K562 (cell line): ENCODE results near the gene TPD52L2. TPM values are rescaled to one million over a fixed set of nuclear protein-coding genes. Genes with fewer than 3 reads are reported as not detected.
A peak's percentile ranks its signal among the peaks of the same experiment; 100 is the strongest.

Experiments
- ATAC-seq: fragments of 200-7000 bp; cut with Tn5 transposase; 3 replicates; pipeline ENCODE4 v1.9.1; 2020; ENCODE audit warnings: moderate library complexity
- BruUV-seq: library from RNA; stranded (reverse); fragments of 400-500 nt; replicated peaks from 2 replicates; lab custom pipeline; 2021; lab: Mats Ljungman, UMichigan
- CTCF ChIA-PET: fragments of 300-600 bp; formaldehyde crosslinking; extraction: SDS; loops from one replicate; lab custom pipeline; 2021; ENCODE audit warnings: low intra/inter-chr PET ratio; lab: Yijun Ruan, JAX
- POLR2A ChIA-PET: fragments of 300-600, 350-650 bp; sonication (Branson Sonifier 250); formaldehyde crosslinking; extraction: SDS; loops from one replicate; lab custom pipeline; 2021; ENCODE audit warnings: antibody characterized with exemption, inconsistent platforms; lab: Yijun Ruan, JAX
- DNase-seq, 4 experiments: peaks; one replicate each; pipeline versions ENCODE4 v3.0.0 to v3.0.0-alpha.2; 2011 to 2018; ENCODE audit warnings: low spot score in 3 of 4, mixed read lengths in 3 of 4; ENCODE audit errors: extremely low read depth in 1 of 4
- FAIRE-seq: peaks from 2 replicates; lab custom pipeline; 2011; peaks lifted over from hg19 to GRCh38; lab: Jason Lieb, UNC
- H2AFZ ChIP-seq: 2 replicates; pipeline ENCODE4 v1.6.0; 2011; ENCODE audit warnings: low read depth, low read length, control low read depth, inconsistent platforms
- H3K27ac ChIP-seq: fragments of 200-600 bp; 3 replicates; pipeline ENCODE4 v1.8.0; 2011; ENCODE audit warnings: low read depth, mild to moderate bottlenecking, control low read depth, inconsistent platforms, low read length, moderate library complexity, mixed read lengths; ENCODE audit errors: extremely low read depth
- H3K27me3 ChIP-seq, 2 experiments: fragments of 300-600 bp in 1 of 2; 2 replicates in 1 of 2; 3 replicates in 1 of 2; pipeline versions ENCODE4 v1.6.0 to v1.8.0; 2011; ENCODE audit warnings: inconsistent platforms in 2 of 2, low read length in 2 of 2, mild to moderate bottlenecking in 1 of 2, mixed read lengths in 1 of 2, moderate library complexity in 1 of 2; ENCODE audit not compliant: control insufficient read depth in 2 of 2, insufficient read depth in 2 of 2
- H3K36me3 ChIP-seq: fragments of 300-600 bp; 3 replicates; pipeline ENCODE4 v1.8.0; 2011; ENCODE audit warnings: mild to moderate bottlenecking, low read length, inconsistent platforms; ENCODE audit not compliant: control insufficient read depth, insufficient read depth
- H3K4me1 ChIP-seq, 2 experiments: fragments of 200-600 bp in 1 of 2; replicated peaks in 1 of 2; 2 replicates in 1 of 2; 3 replicates in 1 of 2; pipeline versions ENCODE4 v1.5.1 to v1.8.0; 2011; ENCODE audit warnings: inconsistent platforms in 2 of 2, low read length in 2 of 2, mild to moderate bottlenecking in 1 of 2, mixed read lengths in 1 of 2, moderate library complexity in 1 of 2; ENCODE audit not compliant: control insufficient read depth in 2 of 2, insufficient read depth in 2 of 2
- H3K4me2 ChIP-seq: 2 replicates; pipeline ENCODE4 v1.6.1; 2011; ENCODE audit warnings: low read length, control low read depth, inconsistent platforms, mixed read lengths; ENCODE audit not compliant: insufficient read depth
- H3K4me3 ChIP-seq: fragments of 200-600 bp; sonication (generic), shearing (Covaris generic); 2 replicates; pipeline ENCODE4 v1.5.1; 2016; ENCODE audit warnings: control low read depth, inconsistent platforms
- H3K79me2 ChIP-seq: fragments of 200-600 bp; 3 replicates; pipeline ENCODE4 v1.8.0; 2011; ENCODE audit warnings: low read length, inconsistent platforms; ENCODE audit not compliant: control insufficient read depth, insufficient read depth
- H3K9ac ChIP-seq, 2 experiments: 2 replicates each; pipeline versions ENCODE4 v1.6.0 to v1.6.1; 2011; ENCODE audit warnings: low read depth in 2 of 2, low read length in 2 of 2, control low read depth in 1 of 2, inconsistent platforms in 1 of 2, mild to moderate bottlenecking in 1 of 2, mixed read lengths in 1 of 2; ENCODE audit not compliant: insufficient read depth in 1 of 2
- H3K9me1 ChIP-seq: one replicate; pipeline ENCODE4 v1.6.0; 2011; ENCODE audit warnings: inconsistent platforms, mild to moderate bottlenecking, low read length, moderate library complexity; ENCODE audit not compliant: control insufficient read depth, insufficient read depth
- H3K9me3 ChIP-seq: replicated peaks from 2 replicates; pipeline ENCODE4 v1.5.1; 2011; ENCODE audit warnings: low read depth, low read length, inconsistent platforms; ENCODE audit not compliant: control insufficient read depth, insufficient read depth
- H4K20me1 ChIP-seq: replicated peaks from 2 replicates; pipeline ENCODE4 v1.6.1; 2011; ENCODE audit warnings: low read length, inconsistent platforms, mixed read lengths; ENCODE audit not compliant: control insufficient read depth, insufficient read depth
- CAMTA2 ChIP-seq: fragments of 250-450 bp; sonication (Bioruptor Pico); conservative IDR thresholded peaks from 2 replicates; pipeline ENCODE4 v1.5.1; 2022
- DDX20 ChIP-seq: fragments of 450-650 bp; IDR thresholded peaks from 2 replicates; pipeline ENCODE4 v1.6.1; 2016; ENCODE audit warnings: missing genetic modification characterization, low read depth, mild to moderate bottlenecking, missing compliant biosample characterization, moderate library complexity
- HNRNPK ChIP-seq: fragments of 200-400 bp; formaldehyde crosslinking; IDR thresholded peaks from one replicate; pipeline ENCODE4 v1.6.1; 2018; ENCODE audit warnings: mild to moderate bottlenecking, low read depth, low read length; ENCODE audit not compliant: poor library complexity, severe bottlenecking
- MCM7 ChIP-seq, 2 experiments: fragments of 450-650 bp; IDR thresholded peaks; 2 replicates each; pipeline ENCODE4 v1.6.1; 2016 to 2018
- NR3C1 ChIP-seq: sonication (generic); formaldehyde crosslinking; IDR thresholded peaks from 2 replicates; pipeline ENCODE4 v1.8.1; 2022; ENCODE audit warnings: missing genetic modification reagents
- PRPF4 ChIP-seq: fragments of 200-400 bp; formaldehyde crosslinking; IDR thresholded peaks from one replicate; pipeline ENCODE4 v1.6.1; 2017; ENCODE audit warnings: low read length, low read depth, mild to moderate bottlenecking; ENCODE audit not compliant: insufficient read depth, poor library complexity, severe bottlenecking
- TAF15 ChIP-seq: fragments of 200-400 bp; formaldehyde crosslinking; IDR thresholded peaks from 2 replicates; pipeline ENCODE4 v1.6.1; 2017; ENCODE audit warnings: mild to moderate bottlenecking, low read depth, low read length, moderate library complexity
- TRIM28 ChIP-seq: fragments of 450-650 bp; IDR thresholded peaks from 2 replicates; pipeline ENCODE4 v1.6.1; 2017
- UBTF ChIP-seq, 2 experiments: IDR thresholded peaks; 2 replicates each; pipeline ENCODE4 v1.6.1; 2012; ENCODE audit warnings: improper control_type of control experiment in 2 of 2, low read depth in 2 of 2, low read length in 2 of 2, borderline replicate concordance in 1 of 2
- ZNF133 ChIP-seq: fragments of 250-450 bp; sonication (Bioruptor Pico); IDR thresholded peaks from 2 replicates; pipeline ENCODE4 v1.4.0; 2020; ENCODE audit warnings: mild to moderate bottlenecking
- ZNF431 ChIP-seq: sonication (generic); formaldehyde crosslinking; IDR thresholded peaks from 2 replicates; pipeline ENCODE4 v1.8.0; 2022; ENCODE audit warnings: mild to moderate bottlenecking, missing genetic modification reagents
- WGBS: fragments of 100-300 bp; shearing (Covaris generic); methylation state at CpG from one replicate; pipeline ENCODE4 v1.1.6; 2016; ENCODE audit warnings: low coverage, mixed read lengths; ENCODE audit not compliant: insufficient coverage; ENCODE audit errors: missing lambda C conversion rate; 5-methylcytosine and 5-hydroxymethylcytosine counted together
- in situ Hi-C: fragments of 300-500 bp; cut with MboI; formaldehyde crosslinking; loops from 4 replicates; pipeline ENCODE4 v1.15.0; 2018; ENCODE audit warnings: inconsistent platforms, mixed read lengths
- intact Hi-C: fragments of 100-400 bp; cut with micrococcal nuclease; formaldehyde crosslinking; loops from 2 replicates; pipeline ENCODE4 v1.14.2; 2022
- polyA plus RNA-seq, 8 experiments: library from polyadenylated mRNA; depleted of rRNA in 4 of 8; stranded (reverse) in 5 of 8; unstranded in 3 of 8; fragments of >200 nt; fragmentation: Nextera tagmentation in 2 of 8; fragmentation: Illumina TruSeq in 1 of 8; extraction: Ambion mirVana in 2 of 8; extraction: Trizol in 1 of 8; gene quantifications; 2 replicates each; pipeline versions ENCODE4 v1.2.1 to v1.2.3, GENCODE V29; 2011 to 2014; ENCODE audit warnings: inconsistent platforms in 1 of 8, missing spikeins in 1 of 8
- total RNA-seq, 7 experiments: library from RNA; depleted of rRNA in 6 of 7; stranded (reverse); fragments of >200 nt in 6 of 7; fragmentation: Illumina TruSeq in 2 of 7; extraction: Trizol in 2 of 7; gene quantifications; 2 replicates each; pipeline versions ENCODE4 v1.2.1 to v1.2.3, GENCODE V29; 2011 to 2021; ENCODE audit warnings: low replicate concordance in 1 of 7
- TF ChIP-seq, protein P1 (sequence below): fragments of 450-650 bp; IDR thresholded peaks from 2 replicates; pipeline ENCODE4 v1.6.1; 2016
- TF ChIP-seq, protein P2 (sequence below): fragments of 250-450 bp; sonication (Bioruptor Pico); IDR thresholded peaks from 2 replicates; pipeline ENCODE4 v1.5.0; 2021; ENCODE audit warnings: mild to moderate bottlenecking, moderate library complexity
- TF ChIP-seq, protein P3 (sequence below): fragments of 250-450 bp; sonication (Bioruptor Pico); IDR thresholded peaks from 2 replicates; pipeline ENCODE4 v1.8.0; 2022; ENCODE audit warnings: moderate library complexity, mild to moderate bottlenecking, inconsistent platforms

TPD52L2 gene
- total and polyA plus RNA-seq, 9 of the 15 experiments (the other 6 are each of a cell fraction or from before 2014, with no cell fraction given): 1.9 to 117 (median 74.6) TPM

DNA sequence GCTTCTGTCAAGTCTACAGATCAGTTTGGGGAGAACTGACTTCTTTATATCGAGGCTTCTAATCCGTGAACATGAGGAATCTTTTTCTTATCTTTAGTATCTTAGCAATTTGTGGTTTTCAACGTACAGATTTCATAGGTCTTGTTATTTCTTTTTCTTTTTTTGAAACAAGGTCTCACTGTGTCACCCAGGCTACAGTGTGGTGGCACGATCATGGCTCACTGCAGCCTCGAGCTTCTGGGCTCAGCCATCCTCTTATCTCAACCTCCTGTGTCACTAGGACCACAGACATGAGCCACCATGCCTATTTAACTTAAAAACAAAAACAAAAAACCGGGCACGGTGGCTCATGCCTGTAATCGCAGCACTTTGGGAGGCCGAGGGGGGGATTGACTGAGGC, 59.2 kb downstream of the TPD52L2 start (continued):
- TF ChIP-seq, protein P1, sequence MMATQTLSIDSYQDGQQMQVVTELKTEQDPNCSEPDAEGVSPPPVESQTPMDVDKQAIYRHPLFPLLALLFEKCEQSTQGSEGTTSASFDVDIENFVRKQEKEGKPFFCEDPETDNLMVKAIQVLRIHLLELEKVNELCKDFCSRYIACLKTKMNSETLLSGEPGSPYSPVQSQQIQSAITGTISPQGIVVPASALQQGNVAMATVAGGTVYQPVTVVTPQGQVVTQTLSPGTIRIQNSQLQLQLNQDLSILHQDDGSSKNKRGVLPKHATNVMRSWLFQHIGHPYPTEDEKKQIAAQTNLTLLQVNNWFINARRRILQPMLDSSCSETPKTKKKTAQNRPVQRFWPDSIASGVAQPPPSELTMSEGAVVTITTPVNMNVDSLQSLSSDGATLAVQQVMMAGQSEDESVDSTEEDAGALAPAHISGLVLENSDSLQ: no peak
- no peak for TF ChIP-seq DDX20
- no peak for TF ChIP-seq TAF15
- no peak for TF ChIP-seq ZNF431 (CRISPR knock-in tag)
- TF ChIP-seq UBTF (IDR thresholded peaks at IDR 0.05; ENCODE audit: borderline replicate concordance in 1 of 2, low read depth in 2 of 2, low read length in 2 of 2): no peak
- no peak for TF ChIP-seq MCM7 (IDR thresholded peaks at IDR 0.05)

- peak; percentile 37 for FAIRE-seq
- H3K4me1 ChIP-seq: peaks cover 0 to 11% of the 10 kb centered on the region in 2 experiments; a peak in 2 of 5 replicates
- H3K4me3 ChIP-seq: no peak overlapping the region
- H3K9me1 ChIP-seq: no peaks in the 10 kb centered on the region
- TSS peak; percentile 27 for BruUV-seq
- in situ Hi-C loops: no loop called here
- H3K4me2 ChIP-seq: no peak overlapping the region
- no peak overlapping the region for H2AFZ ChIP-seq
- peaks cover 23% of the 10 kb centered on the region for H3K79me2 ChIP-seq
- H4K20me1 ChIP-seq: 0 out of 2 replicates have a peak, but pooled peaks cover 4% of the 10 kb centered on the region
- H3K27me3 ChIP-seq: no peaks in the 10 kb centered on the region
- 0 out of 4 replicates have a peak overlapping the region, but pooled peaks of 1 of the 2 experiments have one; percentile 28 for H3K9ac ChIP-seq
- peaks cover 52% of the 10 kb centered on the region; the same call in 2 of the 3 replicates for H3K36me3 ChIP-seq
- ATAC-seq: no peak
- no peaks in the 10 kb centered on the region for H3K9me3 ChIP-seq
- intact Hi-C loops: no loop called here
- 85% methylated on average over 8 of the region's 8 CpGs for WGBS
- CTCF ChIA-PET: no interaction called here
- POLR2A ChIA-PET: no interaction called here
- H3K27ac ChIP-seq: no peak overlapping the region
- DNase-seq: no peak
- TF ChIP-seq PRPF4: no peak
- TF ChIP-seq NR3C1 (CRISPR knock-in tag): no peak
- no peak for TF ChIP-seq HNRNPK
- TF ChIP-seq, protein P2, sequence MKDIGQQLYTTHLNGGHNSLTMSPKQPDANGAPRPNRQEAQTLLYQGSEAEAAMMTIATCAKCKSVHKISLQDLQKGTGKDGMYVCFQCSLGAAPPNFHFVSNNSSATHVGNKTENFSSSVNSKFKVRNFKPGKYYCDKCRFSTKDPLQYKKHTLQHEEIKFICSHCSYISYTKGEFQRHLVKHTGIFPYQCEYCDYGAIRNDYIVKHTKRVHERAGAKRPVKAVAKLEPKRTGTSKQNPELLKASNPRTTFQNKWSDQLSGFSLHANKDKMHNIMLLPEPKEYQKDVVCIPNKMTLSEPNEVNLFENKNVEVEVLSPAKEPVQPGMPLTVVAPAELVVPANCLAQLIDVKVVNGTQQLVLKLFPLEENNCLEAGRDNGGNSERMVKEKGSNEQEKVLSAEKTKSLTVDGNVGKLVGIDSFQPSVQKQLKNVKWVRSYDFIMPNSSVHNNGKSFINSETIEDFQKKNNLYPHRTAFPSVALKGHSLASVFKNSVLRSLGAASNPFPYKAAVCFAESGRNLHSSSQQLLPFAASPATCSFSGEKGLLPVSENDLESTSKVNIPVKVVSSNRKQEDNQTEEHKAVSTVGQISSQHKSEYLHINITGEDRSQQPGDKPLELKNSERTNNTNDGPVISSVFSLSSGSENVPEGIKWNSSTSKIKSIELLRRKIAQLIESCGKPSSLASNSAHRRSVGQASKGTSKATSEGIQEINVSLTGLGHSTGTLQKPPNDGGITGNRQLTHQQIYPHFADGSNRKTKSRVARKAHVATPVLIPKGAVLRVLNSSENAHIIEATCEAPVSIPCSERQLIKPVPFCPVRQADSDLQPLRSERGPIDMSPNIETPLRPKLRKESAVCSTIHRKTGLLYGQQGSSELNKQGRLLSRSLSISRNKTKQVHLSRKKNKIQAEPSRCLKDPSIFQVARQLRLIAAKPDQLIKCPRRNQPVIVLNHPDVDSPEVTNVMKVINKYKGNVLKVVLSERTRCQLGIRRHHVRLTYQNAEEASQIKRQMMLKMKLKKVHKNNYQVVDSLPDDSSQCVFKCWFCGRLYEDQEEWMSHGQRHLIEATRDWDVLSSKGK (CRISPR knock-in tag): no peak
- TF ChIP-seq, protein P3, sequence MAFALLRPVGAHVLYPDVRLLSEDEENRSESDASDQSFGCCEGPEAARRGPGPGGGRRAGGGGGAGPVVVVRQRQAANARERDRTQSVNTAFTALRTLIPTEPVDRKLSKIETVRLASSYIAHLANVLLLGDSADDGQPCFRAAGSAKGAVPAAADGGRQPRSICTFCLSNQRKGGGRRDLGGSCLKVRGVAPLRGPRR (CRISPR knock-in tag): no peak
- no peak for TF ChIP-seq ZNF133 (CRISPR knock-in tag)
- no peak for TF ChIP-seq CAMTA2 (CRISPR knock-in tag)
- no peak for TF ChIP-seq TRIM28
Observed at GRCh38 chr20:63926298-63926697, 61.2 kb downstream of the TPD52L2 start.
